HepG2 (cell line): ENCODE results near the gene NFX1. TPM values are rescaled to one million over a fixed set of nuclear protein-coding genes. Genes with fewer than 3 reads are reported as not detected.

Source experiments
- ATAC-seq: fragments of 200-7000 bp; cut with Tn5 transposase; 3 replicates; pipeline ENCODE4 v1.9.1; 2020; ENCODE audit warnings: mild to moderate bottlenecking, moderate library complexity
- BruUV-seq: library from RNA; stranded (reverse); fragments of 400-500 nt; replicated peaks from 2 replicates; lab custom pipeline; 2021; lab: Mats Ljungman, UMichigan
- CTCF ChIA-PET: fragments of 300-600 bp; formaldehyde crosslinking; extraction: SDS; loops from one replicate; lab custom pipeline; 2021; ENCODE audit warnings: low total read pairs, inconsistent platforms, low intra/inter-chr PET ratio; lab: Yijun Ruan, JAX
- POLR2A ChIA-PET: fragments of 350-600 bp; sonication (Branson Sonifier 250); formaldehyde crosslinking; loops from one replicate; lab custom pipeline; 2020; ENCODE audit warnings: antibody characterized with exemption, inconsistent platforms; lab: Yijun Ruan, JAX
- DNase-seq: peaks from one replicate; pipeline ENCODE4 v3.0.0-alpha.2; 2015; ENCODE audit warnings: low spot score
- FAIRE-seq: peaks from 3 replicates; lab custom pipeline; 2011; peaks lifted over from hg19 to GRCh38; lab: Jason Lieb, UNC
- H2AFZ ChIP-seq: one replicate; pipeline ENCODE4 v1.6.1; 2011; ENCODE audit warnings: low read length, inconsistent platforms
- H3K27ac ChIP-seq: fragments of 300-600 bp; 3 replicates; pipeline ENCODE4 v1.8.0; 2011; ENCODE audit warnings: mixed run types, mild to moderate bottlenecking, mixed read lengths, low read length, inconsistent platforms; ENCODE audit not compliant: insufficient read depth; ENCODE audit errors: extremely low read length
- H3K27me3 ChIP-seq, 2 experiments: fragments of 200-600 bp in 1 of 2; 2 replicates in 1 of 2; 3 replicates in 1 of 2; pipeline versions ENCODE4 v1.6.0 to v1.8.0; 2011; ENCODE audit warnings: low read length in 2 of 2, mild to moderate bottlenecking in 2 of 2, moderate library complexity in 2 of 2, inconsistent platforms in 1 of 2; ENCODE audit not compliant: insufficient read depth in 2 of 2, control insufficient read depth in 1 of 2
- H3K36me3 ChIP-seq, 2 experiments: fragments of 200-600 bp in 1 of 2; replicated peaks in 1 of 2; 2 replicates in 1 of 2; 3 replicates in 1 of 2; pipeline versions ENCODE4 v1.5.1 to v1.8.0; 2011; ENCODE audit warnings: low read length in 2 of 2, inconsistent platforms in 1 of 2; ENCODE audit not compliant: insufficient read depth in 2 of 2, control insufficient read depth in 1 of 2
- H3K4me1 ChIP-seq: 2 replicates; pipeline ENCODE4 v1.5.1; 2012; ENCODE audit warnings: low read length, inconsistent platforms; ENCODE audit not compliant: insufficient read depth
- H3K4me2 ChIP-seq: 2 replicates; pipeline ENCODE4 v1.6.0; 2011; ENCODE audit warnings: low read depth, low read length, inconsistent platforms
- H3K4me3 ChIP-seq, 3 experiments: fragments of 200-600 bp in 1 of 3; sonication (generic), shearing (Covaris generic) in 1 of 3; replicated peaks in 1 of 3; 2 replicates each; pipeline ENCODE4 v1.5.1; 2011 to 2016; ENCODE audit warnings: low read length in 3 of 3, inconsistent platforms in 2 of 3, low read depth in 2 of 3, mild to moderate bottlenecking in 2 of 3, control low read depth in 1 of 3, mixed read lengths in 1 of 3; ENCODE audit not compliant: insufficient read depth in 1 of 3
- H3K79me2 ChIP-seq: one replicate; pipeline ENCODE4 v1.6.1; 2011; ENCODE audit warnings: low read length, inconsistent platforms; ENCODE audit not compliant: insufficient read depth
- H3K9ac ChIP-seq: 2 replicates; pipeline ENCODE4 v1.6.0; 2011; ENCODE audit warnings: mild to moderate bottlenecking, low read depth, low read length, inconsistent platforms; ENCODE audit not compliant: insufficient read depth
- H3K9me3 ChIP-seq: 2 replicates; pipeline ENCODE4 v1.5.1; 2012; ENCODE audit warnings: mild to moderate bottlenecking, low read length
- H4K20me1 ChIP-seq: 2 replicates; pipeline ENCODE4 v1.6.0; 2011; ENCODE audit warnings: inconsistent platforms, mild to moderate bottlenecking, low read length, moderate library complexity; ENCODE audit not compliant: insufficient read depth
- DPF2 ChIP-seq: sonication (generic); formaldehyde crosslinking; IDR thresholded peaks from 2 replicates; pipeline ENCODE4 v1.4.0; 2020; ENCODE audit warnings: mild to moderate bottlenecking, low read depth, missing genetic modification reagents, borderline replicate concordance
- HNRNPL ChIP-seq: fragments of 200-400 bp; formaldehyde crosslinking; IDR thresholded peaks from 2 replicates; pipeline ENCODE4 v1.6.1; 2017; ENCODE audit warnings: mild to moderate bottlenecking, low read depth, low read length
- JDP2 ChIP-seq: sonication (generic); formaldehyde crosslinking; IDR thresholded peaks from 2 replicates; pipeline ENCODE4 v1.8.1; 2022; ENCODE audit warnings: missing genetic modification reagents, borderline replicate concordance
- PHB2 ChIP-seq: fragments of 450-650 bp; IDR thresholded peaks from 2 replicates; pipeline ENCODE4 v1.6.1; 2018; ENCODE audit not compliant: partially characterized antibody
- SIN3A ChIP-seq: IDR thresholded peaks from 2 replicates; pipeline ENCODE4 v1.6.1; 2011; ENCODE audit warnings: low read depth, mild to moderate bottlenecking, control low read depth, low read length, borderline replicate concordance
- TAF1 ChIP-seq: sonication (generic); formaldehyde crosslinking; IDR thresholded peaks from 2 replicates; pipeline ENCODE4 v1.4.0; 2020; ENCODE audit warnings: missing genetic modification reagents
- ZBTB25 ChIP-seq: IDR thresholded peaks from 2 replicates; pipeline ENCODE4 v1.6.1; 2018; ENCODE audit warnings: missing genetic modification reagents
- ZNF33A ChIP-seq: sonication (generic); formaldehyde crosslinking; IDR thresholded peaks from 2 replicates; pipeline ENCODE4 v1.5.1; 2020; ENCODE audit warnings: missing genetic modification reagents, mild to moderate bottlenecking, moderate library complexity, borderline replicate concordance
- ZNF788 ChIP-seq: sonication (generic); formaldehyde crosslinking; IDR thresholded peaks from 2 replicates; pipeline ENCODE4 v1.5.0; 2020; ENCODE audit warnings: mild to moderate bottlenecking, missing genetic modification reagents, borderline replicate concordance
- WGBS: methylation state at CpG from one replicate; pipeline ENCODE4 v1.1.6; 2017; ENCODE audit warnings: low lambda C conversion rate; 5-methylcytosine and 5-hydroxymethylcytosine counted together
- in situ Hi-C: cut with HindIII; loops from 2 replicates; pipeline ENCODE4 v1.10.0; 2017; ENCODE audit warnings: low pct_unique_long_range_greater_than_20kb; ENCODE audit not compliant: extremely low pct_ligation_motif_present
- intact Hi-C: fragments of 100-400 bp; cut with micrococcal nuclease; formaldehyde crosslinking; loops from one replicate; pipeline ENCODE4 v1.10.0; 2022; ENCODE audit not compliant: unreplicated experiment
- polyA plus RNA-seq, 8 experiments: library from polyadenylated mRNA; depleted of rRNA in 3 of 8; stranded (reverse) in 7 of 8; unstranded in 1 of 8; fragments of >200 nt; fragmentation: Illumina TruSeq in 4 of 8; extraction: Trizol in 4 of 8; gene quantifications; 2 replicates each; pipeline versions ENCODE4 v1.2.1 to v1.2.3, GENCODE V29; 2011 to 2016; ENCODE audit warnings: low read depth in 4 of 8, missing spikeins in 1 of 8, mixed read lengths in 1 of 8; ENCODE audit not compliant: insufficient read depth in 1 of 8
- total RNA-seq, 5 experiments: library from RNA; depleted of rRNA; stranded (reverse); fragments of >200 nt; fragmentation: Illumina TruSeq; extraction: Trizol; gene quantifications; 2 replicates each; pipeline ENCODE4 v1.2.3, GENCODE V29; 2016; ENCODE audit warnings: low read depth in 1 of 5

The NFX1 gene
- total and polyA plus RNA-seq, 2 of the 13 experiments (the other 11 are each of a cell fraction or from before 2014, with no cell fraction given): 23.9 to 27.5 TPM

GRCh38 chr9:33320230-33320567 lies 29.9 kb downstream of the NFX1 start (continued):
- TF ChIP-seq ZBTB25 (CRISPR knock-in tag): no peak

DNA sequence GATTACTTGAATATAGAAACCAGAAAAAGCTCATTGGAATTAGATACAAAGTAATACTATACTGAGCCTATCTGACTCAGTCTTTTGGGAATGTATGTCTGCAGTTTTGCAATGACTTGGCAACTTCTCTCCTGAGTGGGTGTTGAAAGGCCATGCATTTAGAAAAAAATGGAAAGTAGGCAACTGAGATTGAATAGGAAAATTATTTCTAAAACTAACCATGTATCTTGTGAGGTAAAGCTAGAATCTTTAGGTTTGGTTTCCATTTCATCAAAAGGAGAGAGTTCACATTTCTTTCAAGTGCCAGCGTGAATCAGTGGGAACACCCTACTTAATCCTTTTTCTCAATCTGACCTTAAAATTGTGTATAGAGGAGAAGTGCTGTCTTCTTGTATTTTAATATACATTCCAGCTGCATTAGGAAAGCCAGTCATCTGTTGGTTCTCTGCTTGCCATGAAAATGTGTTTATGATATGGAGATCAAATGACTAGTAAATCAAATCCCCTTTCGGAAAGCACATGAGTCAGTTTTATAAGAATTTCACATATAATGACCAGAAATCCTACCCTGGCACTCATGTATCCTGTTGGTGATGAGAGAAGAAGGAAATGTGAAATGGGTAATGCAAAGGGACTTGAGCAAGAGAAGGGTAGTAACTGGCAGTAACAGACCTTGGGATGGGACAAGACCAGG lies 30.4 kb downstream of the NFX1 start:
- ChIA-PET POLR2A (no interaction called here), CTCF (no interaction called here)
- DNase-seq (no peak), FAIRE-seq (no peak), ATAC-seq (no peak)
- Histone ChIP-seq H3K27ac (no peak overlapping the region), H3K27me3 (no peaks in the 10 kb centered on the region), H3K79me2 (no peaks in the 10 kb centered on the region), H3K4me1 (no peaks in the 10 kb centered on the region), H3K9me3 (no peaks in the 10 kb centered on the region), H3K9ac (no peak overlapping the region), H3K36me3 (peaks cover 27 to 64% of the 10 kb centered on the region in 2 experiments), H2AFZ (no peak overlapping the region), H4K20me1 (no peaks in the 10 kb centered on the region), H3K4me3 (no peak overlapping the region), H3K4me2 (no peak overlapping the region)
- TF ChIP-seq JDP2 (CRISPR knock-in tag): no peak
- no peak for TF ChIP-seq ZNF788
- no peak for TF ChIP-seq ZNF33A (CRISPR knock-in tag)
- TF ChIP-seq HNRNPL: no peak
- no peak for TF ChIP-seq DPF2 (CRISPR knock-in tag)
- TF ChIP-seq PHB2: no peak
- no peak for TF ChIP-seq SIN3A
- no peak for TF ChIP-seq TAF1
- in situ Hi-C loops: no loop called here
- BruUV-seq: TSS peak; percentile 10
- intact Hi-C loops: loop anchor here (5.0 kb wide), 1 partner anchor 33 kb away; no protein-coding TSS in a partner anchor
- 96% methylated on average over 2 of the region's 2 CpGs for WGBS
